ENCODE data around the gene TTYH3. TPM values are rescaled to one million over a fixed set of nuclear protein-coding genes. Genes with fewer than 3 reads are reported as not detected.
"Not testable (repeated sequence)": the region's sequence is repeated elsewhere in the genome, so short reads cannot be mapped to it uniquely, and the experiment has no call there.

TTYH3 gene
- total and polyA plus RNA-seq, 2 experiments from 2014 or later = 46.3 to 108 TPM

- DNase-seq (ENCODE audit: low spot score); H3K4me3 ChIP-seq; H3K4me2 ChIP-seq; H4K20me1 ChIP-seq (ENCODE audit: insufficient read depth, poor library complexity, severe bottlenecking); H3K4me1 ChIP-seq (ENCODE audit: insufficient read depth); H2AFZ ChIP-seq; H3K27ac ChIP-seq; H3K79me2 ChIP-seq; H3K9me2 ChIP-seq (replicated peaks; ENCODE audit: insufficient read depth); H3K9me3 ChIP-seq (ENCODE audit: low read depth); H3K36me3 ChIP-seq (replicated peaks; ENCODE audit: insufficient read depth, low read depth): not testable (repeated sequence)
- WGBS (ENCODE audit: low lambda C conversion rate, missing lambda C conversion rate) = 93% methylated on average over 8 of the region's 8 CpGs
- peaks cover 12% of the 10 kb centered on the region for H3K27me3 ChIP-seq
Measured at GRCh38 chr7:2694122-2694436, 62.3 kb downstream of the TTYH3 start.

- no peaks in the 10 kb centered on the region for H3K4me1 ChIP-seq (ENCODE audit: insufficient read depth)
- TF ChIP-seq EZH2phosphoT487 (IDR thresholded peaks at IDR 0.05; ENCODE audit: low read depth, severe bottlenecking, unreplicated experiment) (no peak), CTCF (IDR thresholded peaks at IDR 0.05; ENCODE audit: poor library complexity) (no peak), EZH2 (IDR thresholded peaks at IDR 0.05; ENCODE audit: borderline replicate concordance) (no peak)
- no peaks in the 10 kb centered on the region for H4K20me1 ChIP-seq (ENCODE audit: insufficient read depth, poor library complexity, severe bottlenecking)
- no peak for DNase-seq (ENCODE audit: low spot score)
- WGBS (ENCODE audit: low lambda C conversion rate, missing lambda C conversion rate) = 83% methylated on average over 18 of the region's 18 CpGs
- H3K9me2 ChIP-seq (replicated peaks; ENCODE audit: insufficient read depth) = no peaks in the 10 kb centered on the region
- H3K79me2 ChIP-seq = no peaks in the 10 kb centered on the region
- H3K27ac ChIP-seq = no peak overlapping the region
- no peak overlapping the region for H2AFZ ChIP-seq
- H3K9me3 ChIP-seq (ENCODE audit: low read depth) = no peaks in the 10 kb centered on the region
- no peak overlapping the region for H3K4me3 ChIP-seq
- H3K4me2 ChIP-seq = no peak overlapping the region
- no peaks in the 10 kb centered on the region for H3K27me3 ChIP-seq
- H3K36me3 ChIP-seq (replicated peaks; ENCODE audit: insufficient read depth, low read depth) = no peaks in the 10 kb centered on the region
Measured at GRCh38 chr7:2698581-2699288, 66.9 kb downstream of the TTYH3 start.

- no peak for DNase-seq (ENCODE audit: low spot score)
- H3K79me2 ChIP-seq = no peaks in the 10 kb centered on the region
- H4K20me1 ChIP-seq (ENCODE audit: insufficient read depth, poor library complexity, severe bottlenecking) = no peaks in the 10 kb centered on the region
- 87% methylated on average over 15 of the region's 15 CpGs for WGBS (ENCODE audit: low lambda C conversion rate, missing lambda C conversion rate)
- no peaks in the 10 kb centered on the region for H3K27me3 ChIP-seq
- H3K4me2 ChIP-seq = no peak overlapping the region
- H3K4me1 ChIP-seq (ENCODE audit: insufficient read depth) = no peaks in the 10 kb centered on the region
- no peak overlapping the region for H2AFZ ChIP-seq
- H3K4me3 ChIP-seq = no peak overlapping the region
- H3K9me2 ChIP-seq (replicated peaks; ENCODE audit: insufficient read depth) = no peaks in the 10 kb centered on the region
- no peak overlapping the region for H3K27ac ChIP-seq
- H3K9me3 ChIP-seq (ENCODE audit: low read depth) = no peaks in the 10 kb centered on the region
- H3K36me3 ChIP-seq (replicated peaks; ENCODE audit: insufficient read depth, low read depth) = no peaks in the 10 kb centered on the region
- TF ChIP-seq EZH2phosphoT487 (IDR thresholded peaks at IDR 0.05; ENCODE audit: low read depth, severe bottlenecking, unreplicated experiment) = no peak
- TF ChIP-seq EZH2 (IDR thresholded peaks at IDR 0.05; ENCODE audit: borderline replicate concordance) = no peak
- TF ChIP-seq CTCF (IDR thresholded peaks at IDR 0.05; ENCODE audit: poor library complexity) = no peak
Measured at GRCh38 chr7:2699289-2699620, 67.5 kb downstream of the TTYH3 start.

- Histone ChIP-seq H3K4me2 (no peak overlapping the region), H3K36me3 (replicated peaks; ENCODE audit: insufficient read depth, low read depth) (no peaks in the 10 kb centered on the region), H2AFZ (no peak overlapping the region), H3K4me3 (no peak overlapping the region), H3K79me2 (no peaks in the 10 kb centered on the region), H3K27ac (no peak overlapping the region), H3K4me1 (ENCODE audit: insufficient read depth) (no peaks in the 10 kb centered on the region), H3K9me2 (replicated peaks; ENCODE audit: insufficient read depth) (no peaks in the 10 kb centered on the region), H3K9me3 (ENCODE audit: low read depth) (no peaks in the 10 kb centered on the region), H4K20me1 (ENCODE audit: insufficient read depth, poor library complexity, severe bottlenecking) (no peaks in the 10 kb centered on the region), H3K27me3 (no peaks in the 10 kb centered on the region)
- TF ChIP-seq CTCF (IDR thresholded peaks at IDR 0.05; ENCODE audit: poor library complexity) = no peak
- no peak for TF ChIP-seq EZH2phosphoT487 (IDR thresholded peaks at IDR 0.05; ENCODE audit: low read depth, severe bottlenecking, unreplicated experiment)
- TF ChIP-seq EZH2 (IDR thresholded peaks at IDR 0.05; ENCODE audit: borderline replicate concordance) = no peak
- 86% methylated on average over 40 of the region's 40 CpGs for WGBS (ENCODE audit: low lambda C conversion rate, missing lambda C conversion rate)
- no peak for DNase-seq (ENCODE audit: low spot score)
Measured at GRCh38 chr7:2700141-2700850, 68.5 kb downstream of the TTYH3 start.

All from hepatocyte (in vitro differentiated cells).